NB4 (cell line): Measurements from ENCODE around the gene SH3GL2.
A peak's percentile ranks its signal among the peaks of the same experiment; 100 is the strongest.

Experiments used
- DNase-seq: peaks from one replicate; pipeline ENCODE4 v3.0.0; 2010; ENCODE audit warnings: low read depth
- H3K4me3 ChIP-seq: one replicate; pipeline ENCODE4 v1.5.1; 2011; ENCODE audit warnings: mild to moderate bottlenecking, low read depth, low read length, moderate library complexity
- MAX ChIP-seq: IDR thresholded peaks from 2 replicates; pipeline ENCODE4 v1.6.1; 2011; ENCODE audit warnings: low read depth, low read length
- MYC ChIP-seq: IDR thresholded peaks from 2 replicates; pipeline ENCODE4 v1.6.1; 2011; ENCODE audit warnings: low read depth, low read length
- POLR2A ChIP-seq: IDR thresholded peaks from 2 replicates; pipeline ENCODE4 v1.6.1; 2011; ENCODE audit warnings: mild to moderate bottlenecking; ENCODE audit not compliant: insufficient read length; ENCODE audit errors: extremely low read depth
- TF ChIP-seq, protein P1 (sequence below): IDR thresholded peaks from one replicate; pipeline ENCODE4 v1.5.1; 2012; ENCODE audit warnings: low read depth, low read length

The SH3GL2 gene

DNA sequence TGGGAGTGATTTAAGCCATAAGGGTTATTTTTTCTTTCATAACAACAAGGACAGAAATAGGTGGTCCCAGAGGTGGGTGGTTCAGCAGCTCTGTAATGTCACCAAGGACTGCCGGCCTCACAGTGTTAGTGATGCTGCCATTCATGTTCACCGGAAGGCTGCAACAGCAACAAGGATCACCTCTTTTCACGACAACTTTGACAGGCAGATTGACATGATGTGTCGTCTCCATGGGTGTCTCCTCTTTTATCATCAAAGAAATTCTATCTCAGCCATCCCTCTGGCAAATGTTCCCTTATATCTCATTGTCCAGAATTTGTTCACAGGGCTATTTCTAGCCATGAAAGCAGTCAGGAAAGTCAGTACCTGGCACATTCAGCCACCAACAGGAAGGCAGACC lies 231.5 kb downstream of the SH3GL2 start:
- TF ChIP-seq, protein P1, sequence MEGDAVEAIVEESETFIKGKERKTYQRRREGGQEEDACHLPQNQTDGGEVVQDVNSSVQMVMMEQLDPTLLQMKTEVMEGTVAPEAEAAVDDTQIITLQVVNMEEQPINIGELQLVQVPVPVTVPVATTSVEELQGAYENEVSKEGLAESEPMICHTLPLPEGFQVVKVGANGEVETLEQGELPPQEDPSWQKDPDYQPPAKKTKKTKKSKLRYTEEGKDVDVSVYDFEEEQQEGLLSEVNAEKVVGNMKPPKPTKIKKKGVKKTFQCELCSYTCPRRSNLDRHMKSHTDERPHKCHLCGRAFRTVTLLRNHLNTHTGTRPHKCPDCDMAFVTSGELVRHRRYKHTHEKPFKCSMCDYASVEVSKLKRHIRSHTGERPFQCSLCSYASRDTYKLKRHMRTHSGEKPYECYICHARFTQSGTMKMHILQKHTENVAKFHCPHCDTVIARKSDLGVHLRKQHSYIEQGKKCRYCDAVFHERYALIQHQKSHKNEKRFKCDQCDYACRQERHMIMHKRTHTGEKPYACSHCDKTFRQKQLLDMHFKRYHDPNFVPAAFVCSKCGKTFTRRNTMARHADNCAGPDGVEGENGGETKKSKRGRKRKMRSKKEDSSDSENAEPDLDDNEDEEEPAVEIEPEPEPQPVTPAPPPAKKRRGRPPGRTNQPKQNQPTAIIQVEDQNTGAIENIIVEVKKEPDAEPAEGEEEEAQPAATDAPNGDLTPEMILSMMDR = no peak
- no peak for TF ChIP-seq POLR2A
- no peak for TF ChIP-seq MAX
- TF ChIP-seq MYC = no peak
- no peak for DNase-seq
- no peak overlapping the region for H3K4me3 ChIP-seq

- no peak overlapping the region for H3K4me3 ChIP-seq
- DNase-seq = peak; percentile 73
- no peak for TF ChIP-seq POLR2A
- TF ChIP-seq, protein P1 = peak; percentile 98
These were observed 232.1 kb downstream of the SH3GL2 start for GRCh38 chr9:17810728-17811571.

GRCh38 chr9:17813798-17814197 lies 234.9 kb downstream of the SH3GL2 start:
- H3K4me3 ChIP-seq = no peak overlapping the region
- DNase-seq = no peak
- TF ChIP-seq MYC = no peak
- no peak for TF ChIP-seq POLR2A
- TF ChIP-seq, protein P1 = no peak
- no peak for TF ChIP-seq MAX

- TF ChIP-seq POLR2A = no peak
- no peak for TF ChIP-seq MAX
- no peak for TF ChIP-seq MYC
- TF ChIP-seq, protein P1 = no peak
- no peak overlapping the region for H3K4me3 ChIP-seq
- DNase-seq = no peak
These were observed 237.7 kb downstream of the SH3GL2 start for GRCh38 chr9:17816431-17817027.

DNA sequence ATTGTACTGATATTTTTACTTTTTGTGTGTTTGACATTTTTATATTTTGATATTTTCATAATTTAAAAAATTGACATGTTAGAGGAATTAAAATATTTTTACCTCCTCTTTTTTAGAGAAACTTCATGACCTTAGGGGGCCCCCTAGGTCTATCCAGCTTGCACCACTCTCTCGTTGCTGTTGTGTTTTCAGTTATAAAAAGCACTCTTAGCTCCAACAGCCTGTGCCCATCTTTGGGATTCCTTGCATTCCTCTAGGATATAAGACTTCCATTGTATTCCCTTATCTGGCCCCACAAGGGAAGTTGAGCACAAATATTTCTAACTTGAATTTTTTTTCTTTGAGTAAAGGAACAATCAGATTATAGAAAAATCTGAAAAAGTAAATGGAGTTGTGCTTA lies 245.3 kb downstream of the SH3GL2 start:
- DNase-seq = no peak
- no peak overlapping the region for H3K4me3 ChIP-seq
- TF ChIP-seq MYC (no peak), POLR2A (no peak), MAX (no peak)
- TF ChIP-seq, protein P1 = no peak
